Activated CD4-positive, alpha-beta T cell treated with anti-CD3 and anti-CD28 coated beads, Interleukin-2, Interleukin-6, amounts not matched to agents 100 ng/mL and 50 ng/mL, durations not matched to agents 16 hours and 8 hours (primary cell): Measurements from ENCODE around the gene ERG28.
"Not testable (repeated sequence)": the region's sequence is repeated elsewhere in the genome, so short reads cannot be mapped to it uniquely, and the experiment has no call there.

Experiments
- DNase-seq: peaks from one replicate; pipeline ENCODE4 v3.0.0-alpha.2; 2020

The ERG28 gene

GRCh38 chr14:75660630-75661498 lies at the start of gene ERG28, which contains the start of gene TTLL5:
Gene ERG28, minus strand, starts transcription at chr14:75660876. Its CDS starts 3,374 bp downstream, at chr14:75657502.
Gene TTLL5, plus strand, starts transcription at chr14:75661246. Its CDS starts 1,904 bp downstream, at chr14:75663150.
- DNase-seq = peak; percentile 98

- peak; percentile 72 for DNase-seq
Observed at GRCh38 chr14:75709207-75709812, 48.6 kb upstream of the ERG28 start.

GRCh38 chr14:75705014-75705413 lies 44.3 kb upstream of the ERG28 start:
- peak; percentile 11 for DNase-seq

- no peak for DNase-seq
Observed at GRCh38 chr14:75703467-75703866, 42.8 kb upstream of the ERG28 start.

GRCh38 chr14:75702616-75703261 lies 42.1 kb upstream of the ERG28 start:
- DNase-seq = no peak

GRCh38 chr14:75702122-75702521 lies 41.4 kb upstream of the ERG28 start:
- no peak for DNase-seq

GRCh38 chr14:75700295-75700694 lies 39.6 kb upstream of the ERG28 start:
- DNase-seq = no peak

GRCh38 chr14:75699331-75699730 lies 38.7 kb upstream of the ERG28 start:
- DNase-seq = no peak

GRCh38 chr14:75697918-75698317 lies 37.2 kb upstream of the ERG28 start:
- DNase-seq = no peak

- DNase-seq = no peak
Observed at GRCh38 chr14:75697386-75697785, 36.7 kb upstream of the ERG28 start.

GRCh38 chr14:75695025-75695424 lies 34.3 kb upstream of the ERG28 start:
- DNase-seq = not testable (repeated sequence)

GRCh38 chr14:75690010-75690409 lies 29.3 kb upstream of the ERG28 start:
- no peak for DNase-seq

GRCh38 chr14:75689012-75689411 lies 28.3 kb upstream of the ERG28 start:
- DNase-seq = no peak

- DNase-seq = no peak
Observed at GRCh38 chr14:75685910-75686309, 25.2 kb upstream of the ERG28 start.

GRCh38 chr14:75675265-75675960 lies 14.7 kb upstream of the ERG28 start:
- no peak for DNase-seq

- peak; percentile 77 for DNase-seq
Observed at GRCh38 chr14:75673345-75674035, 12.8 kb upstream of the ERG28 start.

GRCh38 chr14:75672605-75673192 lies 12.0 kb upstream of the ERG28 start:
- DNase-seq = peak; percentile 39

- DNase-seq = no peak
Observed at GRCh38 chr14:75667099-75667765, 6.6 kb upstream of the ERG28 start.

- DNase-seq = no peak
Observed at GRCh38 chr14:75662966-75663365, 2.3 kb upstream of the ERG28 start.

- no peak for DNase-seq
Observed at GRCh38 chr14:75661499-75661814, 781 bp upstream of the ERG28 start.

GRCh38 chr14:75660238-75660629 lies 442 bp downstream of the ERG28 start:
- no peak for DNase-seq

GRCh38 chr14:75658957-75659356 lies 1.7 kb downstream of the ERG28 start:
- no peak for DNase-seq
